ENCODE results near the gene SLC27A5.
"Not testable (repeated sequence)": the region's sequence is repeated elsewhere in the genome, so short reads cannot be mapped to it uniquely, and the experiment has no call there.

The SLC27A5 gene

DNA sequence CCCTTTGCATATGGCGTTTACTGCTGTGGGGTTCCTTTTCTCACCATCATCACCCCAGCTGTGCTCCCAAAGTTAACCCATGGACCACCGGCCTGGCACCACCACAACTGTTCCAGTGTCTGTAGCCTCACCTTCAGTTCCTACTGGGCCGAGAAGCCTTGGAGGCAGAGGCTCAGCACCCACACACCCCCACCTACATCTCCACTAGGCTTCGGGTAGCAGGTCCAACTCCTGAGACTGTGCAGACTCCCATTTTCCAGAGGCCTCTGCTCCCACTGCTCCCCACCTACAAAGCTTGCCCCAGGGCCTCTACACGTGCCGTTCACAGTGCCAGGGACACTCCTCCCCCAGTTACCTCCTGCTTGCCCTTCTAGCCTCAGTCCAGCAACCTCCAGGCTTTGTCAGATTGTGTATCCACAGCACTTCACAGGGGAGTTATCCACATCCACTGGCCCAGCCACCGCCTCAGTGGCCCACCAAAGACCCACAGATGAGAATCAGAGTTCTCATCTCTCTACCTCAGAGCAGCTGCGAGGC, 14.1 kb downstream of the SLC27A5 start:
- DNase-seq (ENCODE audit: low read depth) = no peak

DNA sequence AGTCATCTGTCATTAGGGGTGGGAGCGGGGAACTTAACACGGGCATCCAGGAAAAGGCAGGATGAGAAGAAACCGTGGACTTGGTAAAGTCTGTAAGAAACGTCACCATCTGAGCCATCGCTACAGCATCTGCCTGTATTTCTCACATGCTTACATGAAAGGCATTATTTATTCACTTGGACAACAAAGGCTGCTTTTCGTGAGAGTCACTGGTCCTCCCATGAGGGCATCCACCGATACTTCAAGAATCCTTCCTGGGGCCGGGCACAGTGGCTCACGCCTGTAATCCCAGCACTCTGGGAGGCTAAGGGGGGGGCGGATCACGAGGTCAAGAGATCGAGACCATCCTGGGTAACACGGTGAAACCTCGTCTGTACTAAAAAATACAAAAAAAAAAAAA, 19.5 kb downstream of the SLC27A5 start:
- DNase-seq (ENCODE audit: low read depth) = no peak

DNA sequence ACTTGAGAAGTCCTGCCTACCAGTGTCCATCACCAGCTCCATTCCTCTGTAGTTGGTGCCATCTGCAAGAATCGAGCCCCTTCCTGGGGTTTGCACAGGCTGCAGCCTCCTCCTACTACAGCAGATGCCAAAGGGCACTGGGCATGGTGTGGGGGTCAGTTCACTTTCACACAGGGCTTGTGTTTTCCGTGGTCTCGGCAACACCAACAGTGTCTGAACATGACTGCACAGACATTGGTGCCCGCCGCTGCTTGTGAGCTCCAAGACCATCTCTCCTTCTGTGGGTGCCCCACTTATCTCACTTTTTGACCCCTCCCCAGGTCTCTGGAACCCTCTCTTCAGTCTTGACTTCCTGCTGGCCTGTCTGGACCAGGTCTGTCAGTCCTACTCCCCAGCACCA, 20.4 kb downstream of the SLC27A5 start:
- DNase-seq (ENCODE audit: low read depth) = no peak

DNA sequence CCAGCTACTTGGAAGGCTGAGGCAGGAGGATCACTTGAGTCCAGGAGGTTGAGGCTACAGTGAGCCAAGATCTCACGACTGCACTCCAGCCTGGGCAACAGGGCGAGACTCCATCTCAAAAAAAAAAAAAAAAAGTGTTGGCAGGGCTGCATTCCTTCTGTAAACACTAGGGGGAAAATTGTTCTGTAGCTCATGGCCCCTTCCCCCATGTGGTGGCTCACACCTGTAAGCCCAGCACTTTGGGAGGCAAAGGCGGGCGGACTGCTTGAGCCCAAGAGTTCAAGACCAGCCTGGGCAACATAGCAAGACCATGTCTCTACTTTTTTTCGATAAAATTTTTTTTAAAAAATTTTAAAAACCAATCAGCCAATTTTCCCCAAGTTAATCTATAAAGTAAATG, 27.4 kb downstream of the SLC27A5 start:
- not testable (repeated sequence) for DNase-seq (ENCODE audit: low read depth)

DNA sequence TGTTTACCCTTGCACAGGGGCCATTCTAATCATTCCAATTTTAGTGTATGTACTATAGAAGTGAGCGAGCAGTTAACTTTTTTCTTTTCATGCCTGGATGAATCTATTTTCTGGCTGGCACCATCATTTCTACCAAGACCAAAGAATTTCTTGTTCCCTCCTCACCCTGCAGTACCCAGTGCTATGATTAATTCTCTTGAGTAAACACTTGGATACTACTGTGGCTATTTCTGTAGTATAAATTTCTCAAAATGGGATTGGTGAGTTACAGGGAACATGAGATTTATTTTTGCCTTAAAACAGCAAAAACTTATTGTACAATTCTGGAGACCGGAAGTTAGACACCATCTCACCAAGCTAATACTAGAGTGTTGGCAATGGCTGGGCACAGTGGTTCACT, 28.0 kb downstream of the SLC27A5 start:
- no peak for DNase-seq (ENCODE audit: low read depth)

DNA sequence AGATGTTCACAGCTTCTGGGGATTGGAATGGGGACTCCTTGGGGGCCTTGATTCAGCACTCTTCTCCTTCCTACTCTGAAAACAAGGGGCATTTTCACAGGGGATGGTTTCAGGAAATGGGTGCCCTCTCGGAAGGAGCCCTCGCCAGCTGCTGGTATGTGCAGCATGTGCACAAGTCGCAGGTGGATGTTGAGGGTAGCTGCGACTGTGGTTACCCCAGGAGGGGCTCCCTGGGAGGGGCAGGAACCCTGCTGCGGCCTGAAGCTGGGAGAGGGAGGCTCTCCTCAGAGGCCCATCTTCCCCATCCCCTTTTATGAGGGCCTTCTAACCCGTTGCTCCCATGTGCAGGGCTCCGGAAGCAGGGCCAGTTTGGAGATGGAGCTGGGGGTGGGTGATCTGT, 29.4 kb downstream of the SLC27A5 start:
- DNase-seq (ENCODE audit: low read depth) = no peak

DNA sequence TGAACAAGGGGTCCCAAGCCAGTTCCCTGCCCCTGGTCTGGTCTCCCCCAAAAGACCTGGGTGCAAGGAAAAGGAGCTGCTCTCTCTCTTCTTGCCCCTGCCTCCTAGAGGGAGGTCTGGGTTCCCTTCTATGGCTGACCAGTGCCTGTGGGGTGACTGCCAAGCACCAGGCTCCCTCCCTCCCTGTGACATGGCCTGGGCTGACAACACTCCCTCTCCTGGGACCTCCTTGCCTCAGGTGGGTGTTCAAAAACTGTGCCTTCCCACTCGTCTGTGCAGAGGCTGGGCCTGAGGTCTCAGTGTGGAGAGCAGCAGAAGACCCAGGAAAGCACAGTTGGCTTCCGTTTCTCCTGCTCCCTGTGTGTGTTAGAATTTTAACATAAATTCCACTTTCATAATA, 31.0 kb downstream of the SLC27A5 start:
- no peak for DNase-seq (ENCODE audit: low read depth)

DNA sequence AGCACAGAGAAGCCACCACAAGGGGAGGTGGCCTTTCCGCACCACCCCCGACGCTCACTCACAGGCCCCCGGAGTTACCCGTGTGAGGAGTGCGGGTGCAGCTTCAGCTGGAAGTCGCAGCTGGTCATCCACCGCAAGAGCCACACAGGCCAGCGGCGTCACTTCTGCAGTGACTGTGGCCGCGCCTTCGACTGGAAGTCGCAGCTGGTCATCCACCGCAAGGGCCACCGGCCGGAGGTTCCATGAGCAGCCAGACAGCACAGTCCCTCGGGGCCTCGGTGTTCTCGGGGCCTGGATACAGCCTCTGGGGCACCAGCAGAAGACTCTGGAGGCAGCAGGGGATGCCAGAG, 31.3 kb downstream of the SLC27A5 start:
- DNase-seq (ENCODE audit: low read depth) = no peak

DNA sequence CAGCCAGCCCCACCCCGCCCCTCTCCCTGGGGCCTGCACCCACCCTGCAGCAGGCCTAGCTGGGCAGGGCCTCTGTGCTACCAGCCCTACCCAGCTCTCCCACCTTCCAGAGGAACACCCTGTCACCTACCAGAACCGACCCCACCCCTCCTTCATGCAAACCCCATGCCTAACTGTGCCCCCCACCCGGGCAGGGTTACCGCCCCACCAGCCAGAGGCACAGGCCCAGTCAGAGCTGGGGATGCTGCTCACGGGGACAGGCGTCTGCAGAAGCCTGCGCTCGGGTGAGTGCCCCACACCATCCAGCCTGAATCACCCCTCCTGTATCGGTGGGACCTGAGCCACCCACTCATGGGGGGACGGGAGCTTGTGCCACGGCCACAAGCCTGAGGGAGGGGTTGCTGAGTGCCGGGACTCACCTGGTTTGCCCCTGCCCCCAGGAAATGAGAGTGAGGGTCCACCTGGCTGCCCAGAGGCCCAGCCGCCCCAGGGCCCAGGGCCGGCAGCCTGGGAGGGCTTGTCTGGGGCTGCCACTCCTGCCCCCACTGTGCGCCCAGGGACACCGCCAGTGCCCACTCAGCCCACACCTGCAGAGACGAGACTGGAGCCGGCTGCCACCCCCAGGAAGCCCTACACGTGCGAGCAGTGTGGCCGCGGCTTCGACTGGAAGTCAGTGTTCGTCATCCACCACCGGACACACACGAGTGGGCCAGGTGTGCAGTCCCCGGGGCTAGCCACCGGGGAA, 31.9 kb downstream of the SLC27A5 start:
- DNase-seq (ENCODE audit: low read depth) = no peak

DNA sequence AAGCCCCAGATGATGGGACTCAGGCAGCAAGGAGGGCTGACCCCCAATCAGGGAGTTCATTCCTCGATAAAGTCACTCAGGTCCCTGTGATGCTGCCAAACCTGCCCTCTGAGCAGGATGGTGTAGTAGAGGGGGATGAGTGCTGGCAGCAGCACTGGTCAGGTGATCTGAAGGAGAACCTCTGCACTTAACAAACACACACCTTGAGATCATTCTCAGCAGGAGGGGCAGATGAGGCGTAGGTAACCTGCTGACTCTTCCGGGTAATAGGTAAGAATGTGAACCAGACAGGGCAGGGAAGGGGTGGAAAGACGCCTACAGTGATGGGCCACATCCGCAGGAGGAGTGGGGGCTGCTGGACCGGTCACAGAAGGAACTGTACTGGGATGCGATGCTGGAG, 32.5 kb downstream of the SLC27A5 start:
- DNase-seq (ENCODE audit: low read depth) = no peak

DNA sequence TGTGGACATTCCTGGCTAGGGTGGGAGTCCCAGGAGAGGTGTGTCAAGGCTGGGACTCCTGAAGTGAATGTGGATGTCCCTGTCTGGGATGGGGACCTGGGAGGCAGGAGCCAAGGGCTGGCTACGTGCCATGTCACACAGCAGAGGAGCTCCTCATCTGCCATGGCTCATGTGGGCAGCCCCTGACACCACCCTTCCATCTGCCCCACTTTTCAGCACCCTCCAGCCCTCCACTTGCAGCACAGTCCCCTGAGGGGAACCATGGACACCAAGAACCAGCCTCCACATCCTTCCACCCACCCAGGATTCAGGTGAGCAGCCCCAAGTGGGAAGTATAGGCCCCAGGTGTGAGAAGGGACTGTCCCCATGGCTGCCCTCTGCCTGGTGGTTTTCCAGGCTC, 33.9 kb downstream of the SLC27A5 start:
- no peak for DNase-seq (ENCODE audit: low read depth)

DNA sequence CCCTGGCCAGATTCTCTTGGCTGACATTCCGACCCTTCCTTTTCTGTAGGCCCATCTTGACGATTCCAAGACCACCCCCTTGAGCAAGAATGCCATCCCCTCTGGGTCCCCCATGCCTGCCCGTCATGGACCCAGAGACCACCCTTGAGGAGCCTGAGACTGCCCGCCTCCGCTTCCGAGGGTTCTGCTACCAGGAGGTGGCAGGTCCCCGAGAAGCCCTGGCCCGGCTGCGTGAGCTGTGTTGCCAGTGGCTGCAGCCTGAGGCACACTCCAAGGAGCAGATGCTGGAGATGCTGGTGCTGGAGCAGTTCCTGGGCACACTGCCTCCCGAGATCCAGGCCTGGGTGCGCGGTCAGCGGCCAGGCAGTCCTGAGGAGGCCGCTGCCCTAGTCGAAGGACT, 34.7 kb downstream of the SLC27A5 start:
- DNase-seq (ENCODE audit: low read depth) = no peak

DNA sequence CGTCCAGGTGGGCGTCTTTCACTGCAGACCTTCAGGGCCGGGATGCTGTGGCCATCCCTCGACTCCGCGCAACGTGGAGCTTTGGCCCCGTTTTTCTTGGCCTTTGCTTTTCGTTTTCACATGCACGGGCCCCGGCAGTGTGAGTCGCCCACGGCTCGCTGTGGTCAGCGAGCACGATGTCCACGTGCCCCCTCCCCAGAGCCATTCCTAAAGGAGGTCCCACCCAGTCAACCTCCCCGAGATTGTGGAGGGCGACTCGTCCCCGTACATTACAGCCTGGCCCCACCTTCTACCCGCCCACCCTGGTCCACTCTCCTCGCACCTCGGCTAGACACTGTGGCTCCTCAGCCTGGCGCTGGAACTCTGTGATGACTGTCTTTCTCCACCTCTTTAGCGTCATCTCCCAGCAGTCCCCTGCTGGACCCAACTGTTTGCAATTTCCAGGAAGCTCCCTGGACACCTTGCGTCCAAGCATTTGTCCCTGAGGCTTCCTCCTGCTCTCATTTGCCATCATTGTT, 35.2 kb downstream of the SLC27A5 start:
- DNase-seq (ENCODE audit: low read depth) = no peak

DNA sequence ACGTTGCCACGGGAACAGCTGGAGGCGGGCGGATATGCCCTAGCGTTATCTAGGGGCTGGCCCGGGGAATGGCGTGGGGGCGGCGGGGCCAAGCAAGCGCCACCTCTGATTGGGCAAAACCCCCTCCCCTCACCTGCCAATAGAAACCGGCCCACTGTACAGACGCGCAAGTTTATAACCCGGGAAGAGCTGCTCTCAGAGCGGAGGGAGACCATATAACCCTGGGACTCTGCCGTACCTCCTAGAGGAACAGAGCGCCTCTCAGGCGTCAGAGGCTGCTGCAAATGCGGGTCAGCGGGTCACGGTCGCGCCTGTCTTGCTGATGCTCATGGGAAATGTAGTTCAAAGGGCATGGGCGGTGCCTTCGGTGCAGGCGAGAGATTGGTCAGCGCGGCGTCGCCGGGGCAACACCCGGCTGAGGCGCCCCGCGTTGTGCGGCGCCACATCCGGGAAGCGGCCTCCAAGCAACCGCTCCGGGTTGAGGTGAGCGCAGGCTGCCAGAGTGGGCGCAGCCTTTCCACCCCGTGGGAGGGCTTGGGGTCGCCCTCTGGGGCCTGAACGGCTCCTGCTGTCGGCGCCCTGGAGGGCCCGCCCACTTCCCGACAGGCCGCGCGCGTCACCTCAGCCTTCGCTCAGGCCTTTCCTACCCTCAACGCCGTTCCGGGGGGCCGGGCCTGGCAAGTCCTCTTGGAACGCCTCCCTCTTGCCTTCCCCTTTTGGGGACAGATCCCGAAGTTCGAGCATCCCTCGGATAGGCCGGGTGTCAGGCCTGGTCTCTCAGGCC, 35.9 kb downstream of the SLC27A5 start, which contains the start of gene ZNF446:
ZNF446 (plus strand) TSS at position 639 of the 784 bp plus-strand sequence. CDS start 867 bp downstream, outside the sequence.
- DNase-seq (ENCODE audit: low read depth) = peak; percentile 94

DNA sequence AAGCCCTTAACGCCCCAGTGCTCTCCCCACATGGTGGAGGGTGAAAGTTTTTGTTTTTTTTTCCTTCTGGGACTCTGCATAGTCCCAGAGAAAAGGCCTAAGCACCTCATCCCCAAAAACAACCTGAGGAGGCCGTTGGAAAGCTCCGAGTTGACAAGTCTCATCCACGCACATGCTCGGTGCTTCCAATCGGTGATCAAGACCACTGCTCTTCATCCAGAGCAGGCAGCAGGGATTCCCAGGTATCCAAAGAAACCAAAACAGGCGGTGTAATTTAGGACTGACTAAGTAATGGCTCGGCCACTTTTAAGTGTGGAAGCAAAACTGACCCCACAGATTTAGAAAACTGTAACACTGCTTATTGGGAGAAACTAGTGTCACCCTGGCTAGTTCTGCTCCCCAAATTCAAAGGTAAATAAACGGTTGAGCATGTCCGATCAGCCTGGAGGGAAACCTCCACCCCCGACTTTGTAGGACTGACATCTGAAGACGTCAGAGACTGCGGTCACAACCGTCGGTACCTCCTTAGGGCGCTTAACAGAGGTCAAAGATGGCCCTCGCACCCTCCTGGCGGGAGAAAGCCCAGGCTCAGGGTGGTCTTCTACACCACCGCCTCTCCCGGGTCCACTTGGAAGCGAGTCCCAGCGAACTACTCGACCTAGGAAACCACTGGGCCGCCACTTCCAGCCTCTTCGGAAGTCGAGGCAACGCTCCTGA, 36.6 kb downstream of the SLC27A5 start:
- DNase-seq (ENCODE audit: low read depth) = no peak

DNA sequence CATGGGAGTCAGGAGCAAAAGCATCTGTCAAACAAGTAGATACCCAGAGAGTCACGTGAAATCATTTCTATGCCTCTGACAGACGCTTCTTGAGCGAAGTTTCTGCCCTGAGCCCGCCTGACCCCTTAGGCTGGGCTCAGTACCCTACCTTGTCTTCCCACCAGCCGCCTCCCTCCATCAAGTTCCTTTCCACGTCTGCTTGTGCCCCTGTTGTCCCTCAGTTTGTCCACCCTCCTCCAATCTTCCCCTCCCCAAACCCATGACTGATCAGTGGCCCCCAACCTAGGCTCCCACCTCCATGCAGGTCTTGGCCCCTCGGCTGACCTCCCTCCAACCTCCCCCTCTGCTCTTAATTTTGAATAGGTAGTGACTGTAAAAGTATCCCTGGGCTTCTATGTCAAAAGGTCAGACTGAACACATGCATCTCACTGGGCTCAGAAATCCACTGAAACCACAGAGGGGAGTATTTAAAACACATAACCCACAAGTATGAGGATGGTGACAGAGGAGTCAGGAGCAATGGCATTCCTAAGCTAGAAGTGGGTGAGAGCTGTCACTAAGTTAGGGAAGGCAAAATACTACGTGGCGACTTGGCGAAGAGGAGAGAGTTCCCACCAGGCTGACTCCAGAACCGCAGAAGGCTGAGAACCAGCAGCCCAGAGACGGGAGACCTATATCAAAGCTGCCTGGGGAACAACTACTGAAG, 37.3 kb downstream of the SLC27A5 start:
- DNase-seq (ENCODE audit: low read depth) = no peak

DNA sequence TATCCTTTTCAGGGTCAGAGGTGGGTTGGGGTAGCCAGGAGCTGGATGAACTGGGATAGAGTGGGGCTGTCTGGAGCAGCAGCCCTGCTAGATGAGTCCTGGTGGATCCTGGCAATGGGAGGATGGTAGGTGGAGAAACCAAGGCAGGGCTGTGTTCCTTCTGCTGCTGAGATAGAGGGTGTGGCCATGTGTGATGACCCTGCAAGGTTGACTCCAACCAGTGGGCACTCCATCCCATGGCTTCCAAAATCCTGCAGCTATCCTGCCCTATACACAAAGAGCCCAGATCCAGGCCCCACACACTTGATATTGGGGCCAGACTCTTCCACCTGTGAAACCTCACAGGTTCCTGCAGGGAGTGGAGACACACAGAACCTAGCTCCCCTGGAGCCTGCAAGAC, 38.0 kb downstream of the SLC27A5 start:
- no peak for DNase-seq (ENCODE audit: low read depth)

DNA sequence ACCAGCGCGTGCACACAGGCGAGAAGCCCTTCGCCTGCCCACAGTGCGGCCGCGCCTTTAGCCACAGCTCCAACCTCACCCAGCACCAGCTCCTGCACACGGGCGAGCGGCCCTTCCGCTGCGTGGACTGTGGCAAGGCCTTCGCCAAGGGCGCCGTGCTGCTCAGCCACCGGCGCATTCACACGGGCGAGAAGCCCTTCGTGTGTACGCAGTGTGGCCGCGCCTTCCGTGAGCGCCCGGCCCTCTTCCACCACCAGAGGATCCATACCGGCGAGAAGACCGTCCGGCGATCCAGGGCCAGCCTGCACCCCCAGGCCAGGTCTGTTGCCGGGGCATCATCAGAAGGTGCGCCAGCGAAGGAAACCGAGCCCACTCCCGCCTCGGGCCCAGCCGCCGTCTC, 40.1 kb downstream of the SLC27A5 start:
- DNase-seq (ENCODE audit: low read depth) = no peak

DNA sequence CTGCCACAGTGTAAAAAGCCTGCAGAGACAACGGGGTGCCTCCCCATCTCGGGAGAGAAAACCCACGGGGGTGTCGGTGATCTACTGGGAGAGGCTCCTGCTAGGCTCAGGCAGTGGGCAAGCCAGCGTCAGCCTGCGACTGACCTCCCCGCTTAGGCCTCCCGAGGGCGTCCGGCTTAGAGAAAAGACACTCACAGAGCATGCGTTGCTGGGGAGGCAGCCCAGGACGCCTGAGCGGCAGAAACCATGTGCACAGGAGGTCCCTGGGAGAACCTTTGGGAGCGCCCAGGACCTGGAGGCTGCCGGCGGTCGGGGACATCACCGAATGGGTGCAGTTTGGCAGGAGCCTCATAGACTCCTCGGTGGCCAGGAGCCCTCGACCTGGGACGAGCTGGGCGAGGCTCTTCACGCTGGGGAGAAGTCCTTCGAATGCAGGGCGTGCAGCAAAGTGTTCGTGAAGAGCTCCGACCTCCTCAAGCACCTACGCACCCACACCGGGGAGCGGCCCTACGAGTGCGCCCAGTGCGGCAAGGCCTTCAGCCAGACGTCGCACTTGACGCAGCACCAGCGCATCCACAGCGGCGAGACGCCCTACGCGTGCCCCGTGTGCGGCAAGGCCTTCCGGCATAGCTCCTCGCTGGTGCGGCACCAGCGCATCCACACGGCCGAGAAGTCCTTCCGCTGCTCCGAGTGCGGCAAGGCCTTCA, 40.8 kb downstream of the SLC27A5 start:
- DNase-seq (ENCODE audit: low read depth) = not testable (repeated sequence)

DNA sequence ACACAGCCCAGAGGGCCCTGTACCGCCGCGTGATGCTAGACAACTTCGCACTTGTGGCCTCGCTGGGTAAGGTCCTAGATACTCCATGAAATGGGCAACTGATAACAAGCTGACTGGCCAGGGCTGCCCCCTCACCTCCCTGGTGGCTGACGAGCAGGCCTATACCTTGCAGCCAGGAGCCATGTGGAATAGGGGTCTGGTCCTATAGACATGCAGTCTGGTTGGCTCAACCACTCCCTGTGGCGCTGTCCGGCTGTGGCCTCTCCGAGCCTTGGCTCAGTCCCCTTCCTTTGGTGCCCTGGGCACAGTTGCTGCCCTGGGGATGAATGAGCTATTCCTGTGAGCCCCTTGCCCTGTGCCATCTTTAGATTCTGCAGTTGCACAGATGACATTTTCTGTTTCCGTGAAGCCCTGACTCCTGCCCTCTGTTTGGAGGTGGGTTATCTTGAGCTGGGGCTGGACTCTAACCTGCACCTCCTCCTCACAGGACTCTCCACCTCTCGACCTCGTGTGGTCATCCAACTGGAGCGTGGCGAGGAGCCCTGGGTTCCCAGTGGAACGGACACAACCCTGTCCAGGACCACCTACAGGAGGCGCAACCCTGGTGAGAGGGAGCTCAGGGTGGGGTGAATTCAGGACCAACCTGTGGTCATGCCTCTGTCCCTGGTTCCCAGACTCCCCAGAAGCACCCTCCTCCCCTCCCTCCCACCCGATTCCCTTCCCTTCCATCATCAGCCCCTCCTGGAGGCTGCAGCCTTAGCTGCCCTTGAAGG, 42.4 kb downstream of the SLC27A5 start:
- DNase-seq (ENCODE audit: low read depth) = no peak

Data from activated T-cell treated with anti-CD3 and anti-CD28 coated beads for 48 hours (primary cell).